ENCODE data around the gene MIDN.
A peak's percentile ranks its signal among the peaks of the same experiment; 100 is the strongest.

The MIDN gene

DNA sequence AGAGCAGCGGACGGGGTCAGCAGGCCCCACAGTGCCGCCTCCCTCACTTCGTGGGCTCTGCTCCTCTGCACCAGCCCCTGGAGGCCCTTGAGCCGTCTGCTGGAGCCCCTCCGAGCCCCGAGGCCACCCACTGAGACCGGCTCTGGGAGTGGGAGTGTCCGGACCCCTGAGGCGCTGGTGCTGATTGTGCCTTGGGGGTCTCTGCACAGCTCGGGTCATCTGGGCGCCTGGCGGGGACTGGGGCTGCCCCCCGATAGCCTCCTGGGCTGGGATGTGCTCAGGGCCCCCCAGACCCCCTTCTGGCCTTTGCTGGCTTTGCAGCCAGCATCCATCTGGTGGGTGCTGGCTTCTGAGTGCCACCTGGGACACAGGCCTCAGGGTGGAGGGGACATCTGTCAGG lies 26.0 kb upstream of the MIDN start:
- no peak for DNase-seq (ENCODE audit: low read depth)
- no peak overlapping the region for H3K4me3 ChIP-seq (ENCODE audit: low read depth, low read length)
- TF ChIP-seq, protein P1, sequence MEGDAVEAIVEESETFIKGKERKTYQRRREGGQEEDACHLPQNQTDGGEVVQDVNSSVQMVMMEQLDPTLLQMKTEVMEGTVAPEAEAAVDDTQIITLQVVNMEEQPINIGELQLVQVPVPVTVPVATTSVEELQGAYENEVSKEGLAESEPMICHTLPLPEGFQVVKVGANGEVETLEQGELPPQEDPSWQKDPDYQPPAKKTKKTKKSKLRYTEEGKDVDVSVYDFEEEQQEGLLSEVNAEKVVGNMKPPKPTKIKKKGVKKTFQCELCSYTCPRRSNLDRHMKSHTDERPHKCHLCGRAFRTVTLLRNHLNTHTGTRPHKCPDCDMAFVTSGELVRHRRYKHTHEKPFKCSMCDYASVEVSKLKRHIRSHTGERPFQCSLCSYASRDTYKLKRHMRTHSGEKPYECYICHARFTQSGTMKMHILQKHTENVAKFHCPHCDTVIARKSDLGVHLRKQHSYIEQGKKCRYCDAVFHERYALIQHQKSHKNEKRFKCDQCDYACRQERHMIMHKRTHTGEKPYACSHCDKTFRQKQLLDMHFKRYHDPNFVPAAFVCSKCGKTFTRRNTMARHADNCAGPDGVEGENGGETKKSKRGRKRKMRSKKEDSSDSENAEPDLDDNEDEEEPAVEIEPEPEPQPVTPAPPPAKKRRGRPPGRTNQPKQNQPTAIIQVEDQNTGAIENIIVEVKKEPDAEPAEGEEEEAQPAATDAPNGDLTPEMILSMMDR (IDR thresholded peaks at IDR 0.05; ENCODE audit: control insufficient read depth, extremely low read depth, insufficient read depth): no peak

DNA sequence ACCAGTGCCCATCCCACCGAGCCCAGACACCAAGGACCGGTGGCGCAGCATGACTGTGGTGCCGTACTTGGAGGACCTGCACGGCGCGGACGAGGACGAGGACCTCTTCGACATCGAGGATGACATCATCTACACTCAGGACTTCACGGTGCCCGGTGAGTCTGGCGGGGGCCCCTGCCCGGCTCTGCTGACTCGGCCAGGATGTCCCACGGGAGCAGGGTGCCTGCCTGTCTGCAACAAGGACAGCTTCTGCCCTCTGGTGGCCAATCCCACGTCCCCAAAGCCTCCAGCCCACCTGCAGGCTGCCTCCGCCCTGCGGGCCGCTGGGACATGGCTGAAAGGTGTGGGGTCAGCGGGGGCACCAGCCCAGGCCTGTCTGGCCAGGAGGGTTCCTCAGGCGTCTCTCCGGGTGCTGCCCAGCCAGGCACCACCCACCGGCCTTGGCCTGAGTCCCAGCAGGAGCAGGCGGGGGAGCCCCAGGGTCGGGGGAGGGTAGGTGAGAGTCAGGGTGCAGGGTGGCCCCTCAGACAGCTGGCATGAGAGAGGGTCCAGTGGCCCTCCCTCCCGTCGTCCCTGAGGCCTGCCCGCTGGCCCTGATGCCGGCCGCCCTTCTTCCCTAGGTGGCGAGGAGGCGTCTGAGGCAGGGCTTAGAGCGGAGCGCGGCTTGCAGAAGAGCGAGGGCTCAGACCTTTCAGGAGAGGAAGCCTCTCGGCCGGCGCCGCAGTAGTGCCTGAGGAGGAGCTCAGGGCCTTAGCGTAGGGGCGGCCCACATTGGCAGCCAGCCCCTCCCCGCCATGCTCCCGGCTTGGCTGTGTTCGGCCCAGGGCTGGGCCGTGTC lies 25.1 kb upstream of the MIDN start:
- TF ChIP-seq, protein P1 (IDR thresholded peaks at IDR 0.05; ENCODE audit: control insufficient read depth, extremely low read depth, insufficient read depth): peak; percentile 59
- no peak overlapping the region for H3K4me3 ChIP-seq (ENCODE audit: low read depth, low read length)
- no peak for DNase-seq (ENCODE audit: low read depth)

DNA sequence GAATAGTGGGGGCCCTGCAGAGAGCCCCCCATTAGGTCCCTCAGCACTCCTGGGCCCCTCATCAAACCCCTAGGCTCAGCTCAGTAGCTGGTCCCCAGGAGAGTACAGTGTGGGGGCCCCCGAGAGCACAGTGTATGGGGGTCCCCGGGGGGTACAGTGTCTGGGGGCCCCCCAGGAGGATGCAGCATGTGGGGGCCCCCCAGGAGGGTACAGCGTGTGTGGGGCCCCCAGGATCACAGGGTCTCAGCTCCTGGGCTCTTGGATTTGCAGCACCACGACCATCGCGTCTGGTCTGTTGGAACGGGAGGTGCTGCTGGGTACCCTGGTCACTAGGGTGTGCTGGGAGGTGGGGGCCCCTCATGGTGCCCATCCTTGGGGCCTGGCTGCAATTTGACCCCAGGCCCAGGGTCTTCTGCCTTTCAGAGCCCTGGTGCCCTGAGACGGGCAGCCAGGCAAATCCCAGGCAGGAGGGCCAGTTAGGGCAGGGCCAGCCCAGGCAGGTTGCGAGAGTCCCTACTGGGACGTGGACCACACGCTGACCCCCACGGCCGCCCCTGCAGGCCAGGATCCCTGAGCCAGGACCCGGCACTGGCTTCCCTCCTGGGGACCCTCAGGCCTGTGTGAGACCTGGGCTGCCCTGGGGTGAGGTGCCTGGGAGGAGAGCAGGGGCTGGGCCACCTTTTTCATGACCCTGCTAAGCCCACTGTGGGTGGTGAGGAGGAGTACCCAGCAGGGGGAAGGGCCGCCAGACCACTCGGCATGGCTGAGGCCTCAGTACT lies 24.1 kb upstream of the MIDN start:
- TF ChIP-seq, protein P1 (IDR thresholded peaks at IDR 0.05; ENCODE audit: control insufficient read depth, extremely low read depth, insufficient read depth): no peak
- no peak overlapping the region for H3K4me3 ChIP-seq (ENCODE audit: low read depth, low read length)
- no peak for DNase-seq (ENCODE audit: low read depth)

DNA sequence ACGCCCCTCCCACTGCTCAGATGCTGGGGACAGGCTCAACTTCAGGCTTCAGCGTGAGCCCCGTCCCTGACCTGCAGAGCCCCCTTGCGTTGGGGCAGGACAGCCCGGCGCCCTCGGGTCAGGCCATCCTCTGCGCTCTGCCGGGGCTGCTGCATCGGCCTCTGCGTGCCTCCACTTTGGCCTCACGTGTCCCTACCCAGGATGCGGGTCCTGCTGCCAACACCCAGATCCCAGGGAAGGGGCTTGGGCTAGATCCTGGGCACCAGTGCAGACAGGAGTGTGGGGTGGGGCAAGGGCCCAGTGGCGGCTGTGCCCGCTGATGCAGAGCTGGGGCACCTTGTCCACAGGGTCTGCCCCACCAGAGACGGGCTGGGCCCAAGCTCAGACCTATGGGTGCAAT lies 23.5 kb upstream of the MIDN start:
- H3K4me3 ChIP-seq (ENCODE audit: low read depth, low read length): no peak overlapping the region
- DNase-seq (ENCODE audit: low read depth): no peak
- TF ChIP-seq, protein P1 (IDR thresholded peaks at IDR 0.05; ENCODE audit: control insufficient read depth, extremely low read depth, insufficient read depth): no peak

DNA sequence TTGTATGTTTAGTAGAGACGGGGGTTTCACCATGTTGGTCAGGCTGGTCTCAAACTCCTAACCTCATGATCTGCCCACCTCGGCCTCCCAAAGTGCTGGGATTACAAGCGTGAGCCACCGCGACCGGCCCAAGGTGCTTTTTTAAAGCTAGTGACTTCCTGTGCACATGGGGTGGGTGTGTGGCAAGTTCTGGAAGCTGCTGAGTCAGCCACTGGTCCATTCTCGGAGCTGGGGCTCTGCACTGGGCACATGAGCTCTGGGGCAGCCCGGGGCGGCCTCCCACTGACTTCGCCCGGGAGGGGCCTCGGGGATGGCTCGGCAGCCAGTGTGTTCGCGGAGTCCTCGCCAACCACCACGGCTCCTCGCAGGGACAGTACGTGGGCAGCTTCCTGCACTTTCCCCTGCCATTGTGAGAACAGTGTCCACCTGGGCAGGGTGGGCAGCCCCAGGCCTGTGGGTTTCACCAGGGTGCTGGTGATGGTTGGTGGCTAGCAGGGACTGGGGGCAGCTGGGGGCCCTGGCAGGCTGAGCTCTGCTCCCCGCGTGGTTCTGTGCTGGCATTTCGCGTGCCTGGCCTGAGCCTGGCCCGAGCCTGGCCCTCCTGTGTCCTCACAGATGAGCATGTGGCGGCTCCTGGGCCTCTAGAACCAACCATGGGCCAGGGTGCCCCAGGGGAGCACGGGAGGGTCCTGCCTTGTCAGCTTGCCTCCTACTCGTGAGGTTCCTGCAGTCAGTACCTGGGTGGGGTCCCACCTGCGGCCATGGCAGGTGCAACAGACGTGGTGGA lies 22.8 kb upstream of the MIDN start:
- TF ChIP-seq, protein P1 (IDR thresholded peaks at IDR 0.05; ENCODE audit: control insufficient read depth, extremely low read depth, insufficient read depth): no peak
- no peak for DNase-seq (ENCODE audit: low read depth)

DNA sequence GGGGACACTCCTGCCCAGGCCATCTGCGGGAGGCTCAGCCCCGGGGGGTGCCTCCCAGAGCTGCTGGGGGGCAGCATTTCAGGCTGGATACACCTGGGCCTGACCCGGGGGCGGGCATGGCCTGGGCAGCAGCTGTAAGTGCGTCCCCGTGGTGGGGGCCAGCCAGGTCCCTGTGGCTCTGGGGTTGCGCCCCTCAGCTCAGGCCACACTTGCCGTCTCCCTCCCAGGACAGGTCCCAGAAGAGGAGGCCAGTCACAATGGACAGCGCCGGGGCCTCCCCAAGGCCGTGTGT lies 22.2 kb upstream of the MIDN start:
- TF ChIP-seq, protein P1 (IDR thresholded peaks at IDR 0.05; ENCODE audit: control insufficient read depth, extremely low read depth, insufficient read depth): no peak
- no peak overlapping the region for H3K4me3 ChIP-seq (ENCODE audit: low read depth, low read length)
- DNase-seq (ENCODE audit: low read depth): no peak

More for the DNA sequence above, 22.8 kb upstream of the MIDN start:
- no peak overlapping the region for H3K4me3 ChIP-seq (ENCODE audit: low read depth, low read length)

Measured in LNCaP clone FGC (cell line).